GM12891 (cell line): ENCODE data around the gene TSR3.

ENCODE experiments used
- POLR2A ChIP-seq: IDR thresholded peaks from 2 replicates; pipeline ENCODE4 v1.6.1; 2011; ENCODE audit warnings: low read depth, low read length, control low read depth
- POLR2AphosphoS5 ChIP-seq: IDR thresholded peaks from 2 replicates; pipeline ENCODE4 v1.6.1; 2011; ENCODE audit warnings: low read depth, low read length, control low read depth

DNA sequence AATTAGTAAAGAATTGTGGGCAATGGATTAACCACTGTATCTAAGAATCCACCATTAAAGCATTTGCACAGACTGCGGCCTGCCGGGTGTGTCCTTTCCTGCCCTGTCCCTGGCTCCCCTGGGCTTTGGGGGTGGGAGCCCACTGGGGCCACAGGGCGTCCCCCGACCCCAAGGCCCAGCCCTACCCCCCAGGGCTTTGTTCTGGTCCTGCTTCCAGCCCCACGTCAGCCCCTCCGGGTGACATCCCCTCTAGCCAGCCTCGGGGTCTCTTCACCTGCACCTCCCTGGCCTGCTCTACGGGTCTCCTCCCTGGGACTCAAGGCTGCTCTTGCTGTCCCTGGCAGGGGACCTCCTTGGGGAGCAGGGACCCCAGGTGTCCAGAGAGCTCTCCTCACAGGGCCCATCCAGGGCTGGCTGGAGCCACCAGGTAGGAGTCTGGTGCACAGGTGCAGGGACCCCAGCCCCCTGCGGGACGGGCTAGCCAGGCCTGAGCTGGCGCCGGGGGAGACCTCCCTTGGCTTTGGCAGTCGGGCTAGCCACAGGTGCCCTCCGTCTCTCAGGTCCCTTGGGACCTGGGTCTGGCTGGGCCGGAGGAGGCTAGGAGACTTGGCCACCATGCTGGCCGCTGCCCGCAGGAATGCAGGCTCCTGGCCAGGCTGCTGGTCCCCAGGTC is 24.6 kb downstream of the TSR3 start:
- no peak; the same call in 1 of the 2 replicates for TF ChIP-seq POLR2A
- no peak for TF ChIP-seq POLR2AphosphoS5
